HepG2 (cell line): ENCODE data around the gene GLIPR1L1.

Source experiments
- ELF4 ChIP-seq: sonication (generic); formaldehyde crosslinking; IDR thresholded peaks from 2 replicates; pipeline ENCODE4 v1.5.0; 2020; ENCODE audit warnings: missing genetic modification reagents, mild to moderate bottlenecking, moderate library complexity, borderline replicate concordance
- ZNF33A ChIP-seq: sonication (generic); formaldehyde crosslinking; IDR thresholded peaks from 2 replicates; pipeline ENCODE4 v1.5.1; 2020; ENCODE audit warnings: missing genetic modification reagents, mild to moderate bottlenecking, moderate library complexity, borderline replicate concordance

GRCh38 chr12:75327642-75328041 lies 6.8 kb upstream of the GLIPR1L1 start:
- TF ChIP-seq ELF4 (CRISPR knock-in tag) (no peak), ZNF33A (CRISPR knock-in tag) (no peak)
